ENCODE data around the gene TIE1. TPM values are rescaled to one million over a fixed set of nuclear protein-coding genes. Genes with fewer than 3 reads are reported as not detected.

Gene TIE1
- total RNA-seq, 1 experiment from 2014 or later: 1.2 TPM

GRCh38 chr1:43276673-43277072 is 24.1 kb upstream of the TIE1 start:
- no peak overlapping the region for H3K56ac ChIP-seq (ENCODE audit: insufficient read length, low read depth, low read length)
- H3K4me3 Mint-ChIP-seq: no peak overlapping the region
- no peak overlapping the region for H3K18ac ChIP-seq (ENCODE audit: insufficient read length, low read depth, low read length)
- H2AFZ ChIP-seq (ENCODE audit: low read length): no peak overlapping the region
- no peak overlapping the region for H3K23ac ChIP-seq (ENCODE audit: insufficient read length, low read depth, low read length)
- no CpG with 5 or more reads among the region's 7 CpGs for WGBS (ENCODE audit: extremely low coverage, insufficient read length, low lambda C conversion rate)
- peaks cover 3% of the 10 kb centered on the region for H4K20me1 ChIP-seq (ENCODE audit: control insufficient read depth, insufficient read depth, insufficient read length)
- H3K27me3 Mint-ChIP-seq (ENCODE audit: low read depth): peaks cover 3% of the 10 kb centered on the region
- H2AK5ac ChIP-seq (ENCODE audit: insufficient read length, low read length): no peak overlapping the region
- no peaks in the 10 kb centered on the region for H3K27me3 ChIP-seq (ENCODE audit: insufficient read depth, low read length)
- H2BK20ac ChIP-seq (ENCODE audit: low read depth, low read length, poor library complexity, severe bottlenecking): no peak overlapping the region
- H4K91ac ChIP-seq (ENCODE audit: insufficient read length, low read depth, low read length): no peak overlapping the region
- no peaks in the 10 kb centered on the region for H3K79me1 ChIP-seq (ENCODE audit: insufficient read depth, low read depth, low read length, poor library complexity, severe bottlenecking)
- H3K4me2 ChIP-seq (ENCODE audit: insufficient read depth, insufficient read length, low read length): no peak overlapping the region
- H2BK15ac ChIP-seq (ENCODE audit: low read depth, low read length): no peak overlapping the region
- no peak overlapping the region for H3K14ac ChIP-seq (ENCODE audit: insufficient read depth, low read length)
- H3K4me1 Mint-ChIP-seq: peaks cover 2 to 6% of the 10 kb centered on the region in 2 experiments
- peaks cover 5% of the 10 kb centered on the region; the same call in 1 of the 2 replicates for H3K4me1 ChIP-seq (ENCODE audit: insufficient read depth, low read length)
- H3K36me3 Mint-ChIP-seq (ENCODE audit: insufficient read depth in 1 of 3, low read depth in 3 of 3): peaks cover 4 to 36% (median 14%) of the 10 kb centered on the region in 3 experiments; a peak in 6 of 7 replicates
- TF ChIP-seq CTCF (conservative IDR thresholded peaks at IDR 0.05): no peak
- H3T11ph ChIP-seq (ENCODE audit: low read length): no peak overlapping the region
- H3K79me2 ChIP-seq (ENCODE audit: insufficient read depth, low read length): no peaks in the 10 kb centered on the region
- H3K27ac Mint-ChIP-seq: peak overlapping the region in 1 of 3 experiments; percentile 45; a peak in 1 of 7 replicates
- H2BK120ac ChIP-seq (ENCODE audit: low read depth, low read length, poor library complexity, severe bottlenecking): no peak overlapping the region
- no peak overlapping the region for H4K8ac ChIP-seq (replicated peaks; ENCODE audit: insufficient read length, low read depth, low read length)
- H3K9me3 Mint-ChIP-seq: no peaks in the 10 kb centered on the region
- H2BK12ac ChIP-seq (ENCODE audit: insufficient read length, low read depth, low read length): no peak overlapping the region
- no peak overlapping the region for H3K4ac ChIP-seq (ENCODE audit: low read depth, low read length)
- no peak overlapping the region for H4K5ac ChIP-seq (ENCODE audit: insufficient read length, low read depth, low read length)
- DNase-seq: peak; percentile 10
- H3K23me2 ChIP-seq (ENCODE audit: insufficient read length, low read depth, low read length, poor library complexity, severe bottlenecking): no peaks in the 10 kb centered on the region
- no peak overlapping the region for H2BK5ac ChIP-seq (ENCODE audit: insufficient read length, low read length)
- H3K9me3 ChIP-seq (ENCODE audit: control insufficient read depth, low read depth, low read length): no peaks in the 10 kb centered on the region
- no peak overlapping the region for H3K9ac ChIP-seq (ENCODE audit: extremely low read depth, insufficient read length, low read length)
- H3K27ac ChIP-seq (ENCODE audit: insufficient read length, low read depth, low read length): no peak overlapping the region
